Left hindlimb (tissue), 1 donor: ENCODE data around the gene A2ML1.
"Not testable (repeated sequence)": the region's sequence is repeated elsewhere in the genome, so short reads cannot be mapped to it uniquely, and the experiment has no call there.

Experiments
- DNase-seq: peaks from one replicate; pipeline ENCODE4 v3.0.0-alpha.2; 2018

A2ML1 gene

DNA sequence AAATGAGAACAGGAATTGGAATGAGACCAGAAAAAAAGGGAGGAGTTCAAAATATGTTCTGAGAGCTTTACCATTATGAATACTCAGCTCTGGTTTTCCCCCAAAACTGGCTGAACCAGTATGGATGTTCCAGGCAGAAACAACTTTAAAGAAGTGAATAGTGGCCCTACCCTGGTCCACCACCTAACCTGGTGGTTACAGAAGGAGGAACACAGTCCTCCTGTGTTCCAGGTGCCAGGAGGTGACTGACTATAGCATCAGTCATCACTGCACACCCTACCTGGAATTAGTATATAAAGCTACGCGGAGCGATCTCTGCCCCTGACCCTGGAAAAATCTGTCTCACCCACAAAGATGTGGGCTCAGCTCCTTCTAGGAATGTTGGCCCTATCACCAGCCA lies at the start of gene A2ML1:
TSS of gene A2ML1 (plus strand) at position 324 of the 400 bp plus-strand sequence. CDS start at position 355, 31 bp downstream.
- DNase-seq = no peak

DNA sequence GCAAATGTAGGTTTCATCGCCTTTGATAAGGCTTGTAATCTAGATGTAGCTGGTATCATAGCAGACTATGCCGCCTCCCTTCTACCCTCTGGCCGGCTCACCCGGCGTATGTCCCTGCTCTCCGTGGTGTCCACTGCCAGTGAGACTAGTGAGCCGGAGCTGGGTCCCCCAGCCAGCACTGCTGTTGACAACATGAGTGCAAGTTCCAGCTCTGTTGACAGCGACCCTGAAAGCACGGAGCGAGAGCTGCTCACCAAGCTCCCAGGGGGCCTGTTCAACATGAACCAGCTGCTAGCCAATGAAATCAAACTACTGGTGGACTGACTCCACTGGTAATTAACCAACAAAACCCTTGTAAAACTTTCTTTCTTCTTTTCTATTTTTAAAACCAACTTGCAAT lies 49.0 kb upstream of the A2ML1 start:
- no peak for DNase-seq

DNA sequence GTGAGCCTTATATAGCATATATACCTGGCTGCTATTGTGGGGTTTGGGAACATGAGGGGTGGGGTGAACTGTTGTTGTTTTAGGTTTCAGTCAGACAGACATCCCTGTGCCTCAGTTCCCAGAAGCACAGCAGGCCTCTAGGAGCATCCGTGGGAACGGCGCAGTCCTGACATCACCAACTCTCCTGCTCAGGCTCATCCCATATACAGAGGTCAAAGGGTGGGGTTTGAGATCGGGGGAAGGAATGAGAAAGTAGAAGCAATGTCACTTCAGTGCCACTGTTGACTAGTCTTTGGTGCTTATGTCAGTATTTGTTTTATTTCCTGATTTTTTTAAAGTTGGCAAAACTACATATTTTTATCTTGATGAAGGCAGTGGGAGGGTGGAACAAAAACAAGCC lies 43.1 kb upstream of the A2ML1 start:
- DNase-seq = no peak

GRCh38 chr12:8779862-8780261 lies 42.6 kb upstream of the A2ML1 start:
- no peak for DNase-seq

DNA sequence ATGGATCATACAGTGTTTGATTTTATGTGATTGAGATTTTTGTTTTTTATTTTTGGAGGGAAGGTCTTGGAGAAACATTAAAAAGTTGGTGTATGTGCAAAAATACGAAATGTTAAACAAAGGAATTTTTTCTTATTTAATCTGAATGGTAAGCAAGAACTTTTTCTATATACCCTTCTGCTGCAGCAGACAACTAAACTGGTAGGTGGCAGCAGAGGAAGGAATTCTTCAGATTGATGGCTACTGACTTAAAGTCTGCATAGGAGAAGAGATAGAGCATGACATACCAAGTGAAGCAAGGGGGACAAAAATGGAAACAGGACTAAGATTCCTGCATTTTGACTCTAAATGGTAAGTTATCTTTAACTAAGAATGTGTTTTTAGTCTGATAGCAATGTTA lies 42.0 kb upstream of the A2ML1 start:
- DNase-seq = no peak

DNA sequence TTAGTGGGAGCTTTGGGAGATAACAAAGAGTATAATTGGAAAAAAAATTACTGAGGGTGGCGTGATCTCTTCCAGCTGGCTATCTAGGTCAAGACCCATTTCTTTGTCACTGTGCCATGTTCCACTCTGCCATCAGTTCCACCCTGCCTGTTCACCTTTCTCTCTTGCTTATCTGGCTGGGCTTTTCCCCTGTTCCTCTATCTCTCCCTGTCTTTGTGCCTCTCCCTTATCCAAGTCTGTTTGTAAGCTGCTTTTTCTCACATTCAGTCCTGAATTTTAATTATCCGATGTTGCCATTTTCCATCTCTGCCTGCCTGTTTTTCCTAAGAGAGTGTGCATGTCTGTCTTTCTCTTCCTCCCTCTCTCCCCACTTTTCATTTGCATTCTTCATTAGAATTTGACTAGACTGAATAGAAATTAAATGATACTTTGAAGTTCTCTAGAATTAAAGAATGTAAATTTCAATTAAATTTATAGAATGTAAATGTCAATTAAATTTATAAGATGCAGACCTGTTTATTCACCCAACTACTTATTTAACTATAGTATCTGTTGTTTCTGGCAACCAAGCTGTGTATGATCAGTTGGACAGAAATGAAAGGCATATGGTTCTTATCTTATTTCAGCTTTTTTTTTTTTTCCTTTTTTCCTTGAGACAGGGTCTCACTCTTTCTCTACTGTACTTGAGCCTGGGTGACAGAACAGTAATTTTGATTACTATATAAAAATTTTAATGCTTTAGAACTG lies 40.9 kb upstream of the A2ML1 start:
- no peak for DNase-seq

- no peak for DNase-seq
Measured at GRCh38 chr12:8784290-8784888, 38.0 kb upstream of the A2ML1 start.

DNA sequence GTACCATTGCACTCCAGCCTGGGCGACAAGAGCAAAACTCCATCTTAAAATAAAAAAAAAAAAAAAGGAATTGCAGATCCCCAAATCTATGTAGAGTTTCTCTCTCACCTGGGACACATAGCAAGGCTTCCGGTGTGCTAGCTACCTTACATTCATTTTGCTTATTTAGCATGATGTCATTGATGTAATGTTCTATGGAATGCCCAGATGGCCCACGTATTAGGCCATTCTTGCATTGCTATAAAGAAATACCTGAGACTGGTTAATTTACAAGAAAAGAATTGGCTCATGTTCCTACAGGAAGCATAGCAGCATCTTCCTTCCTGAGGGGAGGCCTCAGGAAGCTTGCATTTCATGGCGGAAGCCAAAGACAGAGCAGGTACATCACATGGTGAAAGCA lies 36.9 kb upstream of the A2ML1 start:
- no peak for DNase-seq

GRCh38 chr12:8787206-8787605 lies 35.2 kb upstream of the A2ML1 start:
- DNase-seq = not testable (repeated sequence)

DNA sequence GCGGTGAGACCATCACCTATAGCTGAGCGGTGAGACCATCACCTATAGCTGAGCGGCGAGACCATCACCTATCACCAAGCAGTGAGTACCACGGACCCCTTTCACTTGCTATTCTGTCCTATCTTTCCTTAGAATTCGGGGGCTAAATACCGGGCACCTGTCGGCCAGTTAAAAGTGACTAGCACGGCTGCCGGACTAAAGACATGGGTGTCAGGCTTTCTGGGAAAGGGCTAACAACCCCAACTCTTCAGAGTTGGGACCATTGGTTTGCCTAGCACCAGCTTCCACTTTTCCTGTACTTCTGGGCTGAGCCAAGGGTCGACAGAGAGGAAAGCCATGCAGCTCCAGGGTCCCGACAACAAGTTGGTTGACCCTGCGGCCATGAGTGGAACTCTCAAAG lies 33.7 kb upstream of the A2ML1 start:
- not testable (repeated sequence) for DNase-seq

- DNase-seq = not testable (repeated sequence)
Measured at GRCh38 chr12:8789341-8790013, 32.9 kb upstream of the A2ML1 start.

DNA sequence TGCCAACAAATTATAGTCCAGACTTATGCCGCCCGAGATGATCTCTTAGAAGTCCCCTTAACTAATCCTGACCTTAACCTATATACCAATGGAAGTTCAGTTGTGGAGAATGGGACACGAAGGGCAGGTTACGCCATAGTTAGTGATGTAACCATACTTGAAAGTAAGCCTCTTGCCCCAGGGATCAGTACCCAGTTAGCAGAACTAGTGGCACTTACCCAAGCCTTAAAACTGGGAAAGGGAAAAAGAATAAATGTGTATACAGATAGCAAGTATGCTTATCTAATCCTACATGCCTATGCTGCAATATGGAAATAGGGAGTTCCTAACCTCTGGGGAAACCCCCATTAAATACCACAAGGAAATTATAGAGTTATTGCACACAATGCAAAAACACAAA lies 29.2 kb upstream of the A2ML1 start:
- not testable (repeated sequence) for DNase-seq

GRCh38 chr12:8794611-8795010 lies 27.8 kb upstream of the A2ML1 start:
- DNase-seq = not testable (repeated sequence)

DNA sequence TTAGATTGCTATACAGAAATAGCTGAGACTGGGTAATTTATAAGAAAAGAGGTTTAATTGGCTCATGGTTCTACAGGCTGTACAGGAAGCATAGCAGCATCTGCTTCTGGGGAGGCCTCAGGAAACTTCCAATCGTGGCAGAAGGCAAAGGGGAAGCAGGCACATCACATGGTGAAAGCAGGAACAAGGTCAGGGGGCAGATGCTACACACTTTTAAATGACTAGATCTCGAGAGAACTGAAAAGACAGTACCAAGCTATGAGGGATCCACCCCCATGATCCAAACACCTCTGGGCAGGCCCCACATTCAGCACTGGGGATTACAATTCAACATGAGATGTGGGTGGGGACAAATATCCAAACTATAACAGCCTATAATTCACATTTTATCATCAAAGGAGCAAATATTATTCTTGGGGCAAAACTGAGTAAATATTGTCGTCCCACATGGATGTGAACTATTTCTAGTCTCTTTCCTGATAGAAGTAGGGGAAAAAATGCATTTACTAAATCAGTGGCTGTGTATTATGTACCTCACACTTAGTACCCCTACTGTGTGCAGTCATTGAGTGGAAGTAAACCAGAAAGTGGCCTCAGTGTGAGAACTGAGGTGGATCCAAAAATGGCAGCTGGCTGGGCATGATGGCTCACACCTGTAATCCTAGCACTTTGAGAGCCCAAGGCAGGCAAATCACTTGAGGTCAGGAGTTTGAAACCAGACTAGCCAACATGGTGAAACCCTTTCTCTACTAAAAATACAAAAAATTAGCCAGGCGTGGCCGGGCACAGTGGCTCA lies 25.4 kb upstream of the A2ML1 start:
- DNase-seq = no peak

GRCh38 chr12:8801213-8801612 lies 21.2 kb upstream of the A2ML1 start:
- DNase-seq = not testable (repeated sequence)

- DNase-seq = not testable (repeated sequence)
Measured at GRCh38 chr12:8804833-8805232, 17.6 kb upstream of the A2ML1 start.

- DNase-seq = not testable (repeated sequence)
Measured at GRCh38 chr12:8805487-8805886, 16.9 kb upstream of the A2ML1 start.

GRCh38 chr12:8807084-8807483 lies 15.3 kb upstream of the A2ML1 start:
- peak; percentile 52 for DNase-seq

DNA sequence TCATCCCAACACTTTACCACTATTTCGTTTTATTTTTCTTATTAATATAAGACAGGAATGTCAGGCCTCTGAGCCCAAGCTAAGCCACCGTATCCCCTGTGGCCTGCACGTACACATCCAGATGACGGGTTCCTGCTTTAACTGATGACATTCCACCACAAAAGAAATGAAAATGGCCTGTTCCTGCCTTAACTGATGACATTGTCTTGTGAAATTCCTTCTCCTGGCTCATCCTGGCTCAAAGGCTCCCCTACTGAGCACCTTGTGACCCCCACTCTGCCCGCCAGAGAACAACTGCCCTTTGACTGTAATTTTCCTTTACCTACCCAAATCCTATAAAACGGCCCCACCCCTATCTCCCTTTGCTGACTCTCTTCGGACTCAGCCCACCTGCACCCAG lies 12.3 kb upstream of the A2ML1 start:
- not testable (repeated sequence) for DNase-seq

DNA sequence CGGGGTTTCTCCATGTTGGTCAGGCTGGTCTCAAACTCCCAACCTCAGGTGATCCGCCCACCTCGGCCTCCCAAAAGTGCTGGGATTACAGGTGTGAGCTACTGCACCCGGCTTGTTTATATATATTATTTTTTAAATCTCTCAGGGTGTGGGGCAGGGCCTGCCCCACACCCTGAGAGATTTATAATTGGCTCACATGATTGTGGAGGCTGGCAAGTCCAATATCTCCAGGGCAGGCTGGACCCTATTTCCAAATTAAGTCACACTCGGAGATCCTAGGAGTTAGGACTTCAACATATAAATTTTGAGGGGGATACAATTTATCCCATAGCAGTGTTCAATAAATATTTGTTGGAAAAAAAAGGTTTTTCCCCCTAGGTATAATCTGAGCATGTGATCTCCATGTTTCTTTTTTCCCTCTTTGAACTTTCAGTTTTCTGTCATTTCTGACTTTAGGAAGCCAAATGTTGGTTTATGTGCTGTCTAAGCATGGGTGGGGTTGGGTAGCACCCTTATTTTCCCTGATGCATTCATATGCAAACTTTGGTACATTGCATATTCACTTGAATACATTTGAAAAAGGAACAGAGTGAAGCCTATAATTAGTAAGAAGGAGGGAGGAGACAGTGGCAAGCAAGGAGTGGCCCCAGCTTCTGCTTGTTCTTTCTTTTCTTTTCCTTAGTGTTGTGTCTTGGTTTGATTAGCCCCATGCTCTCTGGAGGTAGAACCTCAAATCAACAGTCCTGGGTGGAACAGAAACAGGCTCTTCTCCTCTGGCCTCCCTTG lies 8.7 kb upstream of the A2ML1 start:
- no peak for DNase-seq

DNA sequence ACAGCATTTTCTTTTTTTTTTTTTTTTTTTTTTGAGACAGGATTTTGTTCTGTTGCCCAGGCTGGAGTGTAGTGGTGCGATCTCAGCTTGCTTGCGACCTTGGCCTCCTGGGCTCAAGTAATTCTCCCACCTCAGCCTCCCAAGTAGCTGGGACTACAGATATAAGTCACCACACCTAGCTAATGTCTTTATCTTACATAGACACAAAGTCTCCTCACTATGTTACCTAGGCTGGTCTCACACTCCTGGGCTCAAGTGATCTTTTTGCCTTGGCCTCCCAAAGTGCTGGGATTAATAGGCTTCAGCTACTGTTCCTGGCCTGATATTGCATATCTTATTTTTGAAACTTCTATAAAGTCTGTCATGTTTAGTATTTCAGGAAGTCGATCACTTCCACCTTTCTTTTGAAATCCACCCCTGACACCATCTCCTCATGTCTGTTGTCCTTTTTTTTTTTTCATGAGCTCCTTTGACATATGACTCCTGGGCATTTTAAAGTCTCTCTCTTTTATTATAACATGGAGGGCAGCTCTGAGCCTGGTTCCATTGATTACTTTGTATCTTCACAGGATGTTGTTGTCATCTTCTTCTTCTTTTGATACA lies 5.9 kb upstream of the A2ML1 start:
- no peak for DNase-seq

DNA sequence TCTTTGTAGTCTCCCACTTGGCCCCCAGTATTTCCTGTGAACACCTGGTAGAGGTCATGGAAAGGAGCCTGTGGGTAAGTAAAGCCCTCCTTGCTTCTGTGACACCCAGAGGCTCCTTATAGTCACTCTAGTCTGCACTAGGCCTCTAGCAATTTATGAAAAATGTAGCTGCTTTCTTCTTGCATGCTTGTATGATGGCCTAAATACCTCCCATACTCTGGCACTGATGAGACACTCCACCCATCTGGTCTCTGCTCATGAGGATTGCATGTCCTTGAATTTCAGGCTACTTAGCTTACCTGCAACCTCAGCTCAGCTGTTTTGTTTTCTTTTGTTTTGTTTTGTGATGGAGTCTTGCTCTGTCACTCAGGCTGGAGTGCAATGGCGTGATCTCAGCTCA lies 4.6 kb upstream of the A2ML1 start:
- no peak for DNase-seq
